Gastroesophageal sphincter (tissue), 4 donors: Measurements from ENCODE around the gene PHLPP1. TPM values are rescaled to one million over a fixed set of nuclear protein-coding genes. Genes with fewer than 3 reads are reported as not detected.
"Not testable (repeated sequence)": the region's sequence is repeated elsewhere in the genome, so short reads cannot be mapped to it uniquely, and the experiment has no call there.

ENCODE experiments used
- ATAC-seq: fragments of 150-250 bp; one replicate; pipeline ENCODE4 v1.9.1; 2016; ENCODE audit warnings: mild to moderate bottlenecking, moderate library complexity
- H3K27ac ChIP-seq, 4 donors: fragments of 200-600 bp; sonication (generic) in 3 of 4; 1 replicate in 3 of 4; 2 replicates in 1 of 4; pipeline ENCODE4 v1.5.1; 2016 to 2019
- H3K27me3 ChIP-seq: fragments of 200-600 bp; sonication (generic); one replicate; pipeline ENCODE4 v1.5.1; 2019
- H3K36me3 ChIP-seq, 2 donors: fragments of 200-600 bp; sonication (generic); one replicate each; pipeline ENCODE4 v1.5.1; 2019; ENCODE audit warnings: control low read depth in 1 of 2
- H3K4me1 ChIP-seq, 3 donors: fragments of 200-600 bp; sonication (generic); 1 replicate in 2 of 3; 2 replicates in 1 of 3; pipeline ENCODE4 v1.5.1; 2016 to 2019; ENCODE audit warnings: control low read depth in 2 of 3
- H3K4me3 ChIP-seq, 2 donors: fragments of 200-600 bp; sonication (generic); one replicate each; pipeline ENCODE4 v1.5.1; 2019; ENCODE audit warnings: mild to moderate bottlenecking in 1 of 2, moderate library complexity in 1 of 2
- H3K9me3 ChIP-seq, 3 donors: fragments of 200-600 bp; sonication (generic); one replicate each; pipeline ENCODE4 v1.5.1; 2017 to 2019; ENCODE audit warnings: control low read depth in 2 of 3
- CTCF ChIP-seq, 4 experiments: fragments of 200-600 bp in 2 of 4; fragments of 450-650 bp in 2 of 4; sonication (generic) in 1 of 4; IDR thresholded peaks; one replicate each; pipeline ENCODE4 v1.5.1; 2017 to 2019; ENCODE audit warnings: antibody characterized with exemption in 4 of 4, mild to moderate bottlenecking in 2 of 4, moderate library complexity in 2 of 4
- EP300 ChIP-seq: sonication (generic); formaldehyde crosslinking; IDR thresholded peaks from one replicate; pipeline ENCODE4 v1.6.1; 2017; ENCODE audit warnings: antibody characterized with exemption, mild to moderate bottlenecking
- POLR2A ChIP-seq, 2 donors: fragments of 450-650 bp; IDR thresholded peaks; one replicate each; pipeline ENCODE4 v1.6.1; 2017; ENCODE audit warnings: antibody characterized with exemption in 2 of 2, mild to moderate bottlenecking in 2 of 2, moderate library complexity in 1 of 2
- POLR2AphosphoS5 ChIP-seq: sonication (generic); formaldehyde crosslinking; IDR thresholded peaks from one replicate; pipeline ENCODE4 v1.6.1; 2017; ENCODE audit warnings: antibody characterized with exemption
- WGBS, 2 donors: methylation state at CpG; one replicate each; pipeline ENCODE4 v1.1.5; 2018; ENCODE audit warnings: low coverage in 1 of 2; 5-methylcytosine and 5-hydroxymethylcytosine counted together
- total RNA-seq, 4 donors: library from RNA; depleted of rRNA; stranded (reverse); fragments of >200 nt; gene quantifications; one replicate each; pipeline ENCODE4 v1.1.0, GENCODE V29; 2016

PHLPP1 gene
- total RNA-seq, 4 donors from 2014 or later, result 10.8 to 19.1 (median 16.3) TPM

- Histone ChIP-seq H3K36me3 (no peaks in the 10 kb centered on the region), H3K9me3 (no peaks in the 10 kb centered on the region), H3K4me3 (no peak overlapping the region), H3K27me3 (no peaks in the 10 kb centered on the region), H3K27ac (no peak overlapping the region), H3K4me1 (no peaks in the 10 kb centered on the region)
- TF ChIP-seq POLR2AphosphoS5 (no peak), EP300 (no peak), CTCF (IDR thresholded peaks at IDR 0.05) (no peak), POLR2A (IDR thresholded peaks at IDR 0.05) (no peak)
- ATAC-seq, result no peak
These were observed 17.7 kb upstream of the PHLPP1 start for GRCh38 chr18:62697636-62698035.

GRCh38 chr18:62702259-62702658 is 13.1 kb upstream of the PHLPP1 start:
- 57 to 70% methylated on average over 5 to 7 of the region's 9 CpGs for WGBS, 2 donors
- TF ChIP-seq POLR2AphosphoS5, result no peak
- TF ChIP-seq EP300, result no peak
- no peak for TF ChIP-seq CTCF (IDR thresholded peaks at IDR 0.05)
- no peak for TF ChIP-seq POLR2A (IDR thresholded peaks at IDR 0.05)

GRCh38 chr18:62706879-62707278 is 8.5 kb upstream of the PHLPP1 start:
- H3K9me3 ChIP-seq, H3K36me3 ChIP-seq, H3K4me1 ChIP-seq, H3K27ac ChIP-seq, H3K4me3 ChIP-seq, ATAC-seq, H3K27me3 ChIP-seq: not testable (repeated sequence)
- 99% methylated on average over 8 of the region's 8 CpGs; no CpG with 5 or more reads in 1 of the 2 donors for WGBS, 2 donors

More at GRCh38 chr18:62702259-62702658, 13.1 kb upstream of the PHLPP1 start:
- no peaks in the 10 kb centered on the region for H3K27me3 ChIP-seq
- H3K4me3 ChIP-seq, result no peak overlapping the region
- no peaks in the 10 kb centered on the region for H3K36me3 ChIP-seq
- no peaks in the 10 kb centered on the region for H3K9me3 ChIP-seq
- H3K4me1 ChIP-seq, result no peaks in the 10 kb centered on the region
- no peak for ATAC-seq
- H3K27ac ChIP-seq, result no peak overlapping the region

GRCh38 chr18:62709908-62710307 is 5.4 kb upstream of the PHLPP1 start:
- not testable (repeated sequence) for H3K27me3 ChIP-seq, H3K27ac ChIP-seq, ATAC-seq, H3K9me3 ChIP-seq, H3K36me3 ChIP-seq, H3K4me3 ChIP-seq
- WGBS, 2 donors, result 78 to 84% methylated on average over 4 to 8 of the region's 11 CpGs
- H3K4me1 ChIP-seq, result peaks cover 0 to 14% (median 3%) of the 10 kb centered on the region in 3 donors

- Histone ChIP-seq H3K9me3 (no peaks in the 10 kb centered on the region), H3K4me3 (no peak overlapping the region), H3K4me1 (peaks cover 0 to 14% (median 3%) of the 10 kb centered on the region in 3 donors), H3K27ac (no peak overlapping the region), H3K36me3 (no peaks in the 10 kb centered on the region), H3K27me3 (no peaks in the 10 kb centered on the region)
- no peak for TF ChIP-seq POLR2AphosphoS5
- no peak for TF ChIP-seq POLR2A (IDR thresholded peaks at IDR 0.05)
- TF ChIP-seq CTCF (IDR thresholded peaks at IDR 0.05), result no peak
- no peak for TF ChIP-seq EP300
- ATAC-seq, result no peak
These were observed 4.9 kb upstream of the PHLPP1 start for GRCh38 chr18:62710417-62710816.

GRCh38 chr18:62711781-62712180 is 3.6 kb upstream of the PHLPP1 start:
- 97 to 98% methylated on average over 6 to 13 of the region's 13 CpGs for WGBS, 2 donors
- ATAC-seq, result no peak
- peaks cover 0 to 15% (median 3%) of the 10 kb centered on the region in 3 donors for H3K4me1 ChIP-seq
- H3K36me3 ChIP-seq, result no peaks in the 10 kb centered on the region
- no peak overlapping the region for H3K27ac ChIP-seq
- TF ChIP-seq EP300, result no peak
- no peak for TF ChIP-seq POLR2A (IDR thresholded peaks at IDR 0.05)
- TF ChIP-seq POLR2AphosphoS5, result no peak
- no peak for TF ChIP-seq CTCF (IDR thresholded peaks at IDR 0.05)
- no peak overlapping the region for H3K4me3 ChIP-seq
- H3K9me3 ChIP-seq, result no peaks in the 10 kb centered on the region
- H3K27me3 ChIP-seq, result no peaks in the 10 kb centered on the region
